ENCODE data around the gene TFAP2C.
"Not testable (repeated sequence)": the region's sequence is repeated elsewhere in the genome, so short reads cannot be mapped to it uniquely, and the experiment has no call there.

Gene TFAP2C

GRCh38 chr20:56616716-56617115 is 12.4 kb upstream of the TFAP2C start:
- DNase-seq (ENCODE audit: low read depth, low spot score) = no peak

GRCh38 chr20:56617489-56617888 is 11.6 kb upstream of the TFAP2C start:
- DNase-seq (ENCODE audit: low read depth, low spot score) = no peak

GRCh38 chr20:56621730-56622129 is 7.4 kb upstream of the TFAP2C start:
- DNase-seq (ENCODE audit: low read depth, low spot score) = no peak

- not testable (repeated sequence) for DNase-seq (ENCODE audit: low read depth, low spot score)
These were observed 5.2 kb upstream of the TFAP2C start for GRCh38 chr20:56623930-56624329.

GRCh38 chr20:56624786-56625681 is 4.1 kb upstream of the TFAP2C start:
- DNase-seq (ENCODE audit: low read depth, low spot score) = no peak

GRCh38 chr20:56625837-56626236 is 3.3 kb upstream of the TFAP2C start:
- DNase-seq (ENCODE audit: low read depth, low spot score) = no peak

- no peak for DNase-seq (ENCODE audit: low read depth, low spot score)
These were observed 2.6 kb upstream of the TFAP2C start for GRCh38 chr20:56626367-56627121.

- no peak for DNase-seq (ENCODE audit: low read depth, low spot score)
These were observed 1.7 kb upstream of the TFAP2C start for GRCh38 chr20:56627122-56628014.

- no peak for DNase-seq (ENCODE audit: low read depth, low spot score)
These were observed 862 bp upstream of the TFAP2C start for GRCh38 chr20:56628015-56628872.

GRCh38 chr20:56629464-56630085 is 469 bp downstream of the TFAP2C start:
- no peak for DNase-seq (ENCODE audit: low read depth, low spot score)

- no peak for DNase-seq (ENCODE audit: low read depth, low spot score)
These were observed 984 bp downstream of the TFAP2C start for GRCh38 chr20:56630086-56630493.

- no peak for DNase-seq (ENCODE audit: low read depth, low spot score)
These were observed 1.6 kb downstream of the TFAP2C start for GRCh38 chr20:56630506-56631317.

- DNase-seq (ENCODE audit: low read depth, low spot score) = no peak
These were observed 2.3 kb downstream of the TFAP2C start for GRCh38 chr20:56631318-56631989.

- no peak for DNase-seq (ENCODE audit: low read depth, low spot score)
These were observed 2.9 kb downstream of the TFAP2C start for GRCh38 chr20:56631990-56632327.

GRCh38 chr20:56634307-56634706 is 5.2 kb downstream of the TFAP2C start:
- no peak for DNase-seq (ENCODE audit: low read depth, low spot score)

- DNase-seq (ENCODE audit: low read depth, low spot score) = no peak
These were observed 5.8 kb downstream of the TFAP2C start for GRCh38 chr20:56634735-56635385.

- no peak for DNase-seq (ENCODE audit: low read depth, low spot score)
These were observed 7.6 kb downstream of the TFAP2C start for GRCh38 chr20:56636716-56637115.

GRCh38 chr20:56637576-56637975 is 8.5 kb downstream of the TFAP2C start:
- no peak for DNase-seq (ENCODE audit: low read depth, low spot score)

GRCh38 chr20:56646599-56646998 is 17.5 kb downstream of the TFAP2C start:
- DNase-seq (ENCODE audit: low read depth, low spot score) = no peak

All from activated CD4-positive, CD25-positive, alpha-beta regulatory T cell treated with anti-CD3 and anti-CD28 coated beads, Interleukin-2, amount 50 U/mL, for 16 hours (primary cell).